GM19240 (cell line): Measurements from ENCODE around the gene SPTSSA.
A peak's percentile ranks its signal among the peaks of the same experiment; 100 is the strongest.

Experiments
- DNase-seq: peaks from one replicate; pipeline ENCODE4 v3.0.0; 2011; ENCODE audit warnings: low spot score; ENCODE audit not compliant: insufficient read length

SPTSSA gene

DNA sequence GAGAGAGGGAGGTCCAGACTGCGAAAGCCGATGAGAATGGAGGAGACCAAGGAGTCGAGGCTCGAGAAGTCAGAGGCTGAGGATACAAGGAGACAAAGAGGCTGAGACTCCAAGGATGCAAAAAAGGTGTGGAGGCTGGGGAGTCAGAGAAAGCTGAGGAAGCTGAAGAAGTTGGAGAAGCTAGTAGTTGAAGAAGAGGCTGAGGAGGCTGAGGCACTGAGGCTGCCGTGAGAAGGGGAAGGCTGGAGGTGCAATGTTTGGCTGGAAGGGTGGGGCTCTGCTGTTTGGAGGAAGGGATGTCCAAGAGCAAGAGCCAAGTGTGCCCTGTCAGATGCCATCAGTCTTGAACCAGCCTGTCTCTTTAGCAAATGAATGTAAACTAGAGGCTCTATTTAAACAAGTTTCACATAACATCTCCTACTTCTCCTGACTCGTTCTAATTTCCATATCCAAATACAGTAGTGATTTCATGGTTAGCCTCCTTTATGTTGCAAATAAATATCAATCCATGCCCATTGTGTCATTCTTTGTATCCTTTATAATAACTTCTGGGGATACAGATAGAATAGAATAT lies 10.8 kb upstream of the SPTSSA start:
- no peak for DNase-seq

- DNase-seq, result no peak
These were observed 8.3 kb upstream of the SPTSSA start for GRCh38 chr14:34470319-34470718.

- DNase-seq, result no peak
These were observed 4.7 kb upstream of the SPTSSA start for GRCh38 chr14:34466691-34467090.

DNA sequence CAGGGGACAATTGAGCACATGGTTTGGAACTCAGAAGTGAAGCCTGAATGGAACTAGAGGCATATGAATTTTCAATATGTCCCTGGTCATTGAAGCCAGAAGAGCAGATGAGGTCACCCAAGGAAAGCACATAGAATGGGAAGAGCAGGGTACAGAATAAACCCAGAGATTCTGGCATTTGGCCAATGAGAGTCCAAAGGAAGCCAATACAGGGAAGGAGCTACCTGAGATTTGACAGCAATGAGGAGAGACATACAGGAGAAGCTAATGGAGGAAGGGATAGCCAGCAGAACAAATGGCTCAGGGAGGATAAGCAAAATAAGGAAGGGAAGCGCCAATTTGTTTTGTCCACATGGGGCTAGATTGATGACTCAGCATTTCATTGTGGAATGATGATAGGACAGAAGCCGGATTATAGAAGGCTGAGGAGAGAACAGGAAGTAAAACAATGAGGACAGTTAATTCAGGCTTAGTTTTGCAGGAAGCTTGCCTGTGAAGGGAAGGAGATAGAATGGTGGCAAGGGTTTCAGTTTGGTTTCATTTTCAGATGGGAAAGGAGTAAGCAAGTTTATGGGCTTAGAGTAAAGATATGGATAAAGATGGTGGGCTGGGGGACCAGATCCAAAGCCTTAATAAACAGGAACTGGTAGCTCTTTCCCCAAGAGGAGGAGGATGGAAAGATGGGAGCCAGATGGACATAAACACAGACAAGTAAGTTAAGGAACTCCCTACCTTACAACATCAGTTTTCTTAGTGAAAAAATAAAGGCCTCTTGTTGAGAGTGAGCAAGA lies 3.2 kb upstream of the SPTSSA start:
- DNase-seq, result no peak

DNA sequence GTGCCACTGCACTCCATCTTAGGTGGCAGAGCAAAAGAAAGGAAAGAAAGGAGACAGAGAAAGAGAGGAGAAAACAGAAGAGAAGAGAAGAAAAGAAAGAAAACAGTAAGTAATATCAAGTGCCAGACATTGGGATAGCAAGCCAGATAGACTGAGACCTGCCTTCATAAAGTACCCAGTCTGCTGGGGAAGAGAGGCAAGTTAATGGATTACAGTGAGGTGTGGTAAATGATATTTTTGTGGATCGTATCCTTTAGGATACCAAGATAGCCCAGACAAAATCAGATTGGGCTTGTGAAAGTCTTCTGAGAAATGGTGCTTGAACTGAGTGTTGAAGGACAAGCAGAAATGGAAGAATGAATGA lies 1.5 kb upstream of the SPTSSA start:
- DNase-seq, result no peak

DNA sequence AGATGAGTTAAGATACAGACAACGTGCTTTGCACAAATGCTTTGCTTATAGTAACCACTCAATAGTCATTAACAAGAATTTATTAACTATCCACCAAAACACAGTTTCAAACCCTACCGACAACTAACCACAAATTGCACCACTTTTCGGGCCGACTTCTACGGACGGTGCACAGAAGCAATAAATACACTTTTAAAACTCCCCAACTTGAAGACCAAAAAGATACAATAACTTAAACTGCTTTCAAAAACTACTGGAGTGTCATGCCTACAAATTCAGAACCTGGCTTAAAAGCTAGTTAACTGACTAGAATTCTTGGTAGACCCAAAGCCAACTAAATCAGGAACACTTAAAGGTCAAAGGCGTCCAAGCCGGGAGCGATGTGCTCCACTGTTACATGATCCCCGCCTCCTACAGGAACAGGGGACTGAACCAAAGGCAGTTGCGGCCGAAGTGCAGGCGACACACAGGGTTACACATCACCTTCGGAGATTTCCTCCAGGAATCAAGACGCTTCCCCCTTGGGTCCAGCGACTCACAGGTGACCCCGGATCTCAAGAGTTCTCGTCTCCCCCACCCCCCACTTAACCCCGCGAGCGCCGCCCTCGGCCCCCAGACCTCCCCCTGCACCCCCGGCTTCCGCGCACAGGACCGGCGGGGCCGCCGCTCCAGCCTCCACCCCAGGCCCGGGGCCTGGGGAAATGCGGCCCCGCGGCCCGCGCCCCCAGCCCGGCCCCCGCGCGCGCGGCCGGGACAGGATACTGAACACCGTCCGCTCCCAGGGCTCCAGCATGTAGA lies 507 bp downstream of the SPTSSA start:
- peak; percentile 35 for DNase-seq

- DNase-seq, result no peak
These were observed 1.2 kb downstream of the SPTSSA start for GRCh38 chr14:34460841-34461240.

GRCh38 chr14:34460295-34460694 lies 1.7 kb downstream of the SPTSSA start:
- no peak for DNase-seq

DNA sequence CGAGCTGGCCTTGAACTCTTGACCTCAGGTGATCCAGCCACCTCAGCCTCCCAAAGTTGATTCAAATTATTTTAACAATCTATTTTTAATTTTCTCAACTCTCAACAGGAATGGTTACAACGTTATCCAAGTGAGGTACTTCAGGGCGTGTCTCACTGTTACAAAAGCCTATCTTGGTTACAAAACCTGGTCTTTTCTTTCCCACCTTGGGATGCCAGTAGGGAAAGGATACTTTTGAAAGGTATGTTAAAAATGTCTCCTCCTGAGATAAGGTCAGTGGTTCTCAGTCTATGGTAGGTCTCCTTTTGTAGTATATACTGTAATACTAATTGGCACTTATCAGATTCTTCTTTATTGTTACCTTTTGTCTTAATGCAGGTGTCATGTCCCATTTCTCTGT lies 4.9 kb downstream of the SPTSSA start:
- no peak for DNase-seq

- no peak for DNase-seq
These were observed 8.8 kb downstream of the SPTSSA start for GRCh38 chr14:34453226-34453625.

DNA sequence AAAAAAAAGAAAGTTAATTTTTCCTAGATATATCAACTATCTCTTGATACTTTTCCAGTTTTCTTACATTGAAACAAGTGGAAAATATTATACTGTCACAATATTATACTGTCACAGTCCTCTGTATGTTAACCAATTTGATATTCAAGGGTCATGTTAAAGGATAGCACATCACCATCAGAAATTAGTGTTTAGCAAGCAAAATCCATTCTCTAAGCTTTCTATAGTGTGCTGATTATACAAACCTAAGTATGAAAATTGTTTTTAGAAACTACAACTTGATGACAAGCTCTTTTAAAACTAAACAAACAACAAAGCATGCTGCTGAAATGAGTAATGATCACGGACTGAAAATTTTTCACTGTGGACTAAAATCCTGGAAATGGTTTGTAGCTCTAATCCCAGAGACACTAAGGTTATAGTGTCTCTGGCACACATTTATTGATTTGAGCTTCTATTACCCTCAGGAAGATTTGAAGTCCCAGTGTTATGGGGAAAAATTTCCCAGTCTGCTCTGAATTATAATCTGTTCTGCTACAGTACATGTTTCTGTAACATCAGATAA lies 9.7 kb downstream of the SPTSSA start:
- DNase-seq, result no peak

DNA sequence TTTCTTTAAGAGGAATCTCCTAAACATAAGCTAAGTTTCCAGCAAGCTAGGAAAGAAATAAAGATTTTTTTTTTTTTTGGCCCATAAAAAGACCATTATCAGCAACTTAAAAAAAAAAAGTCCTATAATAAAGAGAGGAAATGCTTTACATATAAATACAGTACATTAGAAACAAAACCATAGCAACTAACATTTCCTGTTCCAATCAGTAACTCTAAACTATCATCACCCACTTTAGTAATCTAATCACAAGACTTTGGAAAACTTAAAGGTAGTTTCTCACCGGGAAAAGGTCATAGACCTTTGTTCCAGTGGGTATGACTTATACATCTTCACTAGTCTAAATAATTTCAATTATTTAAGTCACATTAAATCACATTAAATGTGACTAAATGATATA lies 11.1 kb downstream of the SPTSSA start:
- DNase-seq, result no peak

- DNase-seq, result no peak
These were observed 11.5 kb downstream of the SPTSSA start for GRCh38 chr14:34450542-34450915.

- DNase-seq, result no peak
These were observed 12.1 kb downstream of the SPTSSA start for GRCh38 chr14:34449819-34450541.

- no peak for DNase-seq
These were observed 22.9 kb downstream of the SPTSSA start for GRCh38 chr14:34439090-34439489.

- no peak for DNase-seq
These were observed 23.6 kb downstream of the SPTSSA start for GRCh38 chr14:34438438-34438837.

DNA sequence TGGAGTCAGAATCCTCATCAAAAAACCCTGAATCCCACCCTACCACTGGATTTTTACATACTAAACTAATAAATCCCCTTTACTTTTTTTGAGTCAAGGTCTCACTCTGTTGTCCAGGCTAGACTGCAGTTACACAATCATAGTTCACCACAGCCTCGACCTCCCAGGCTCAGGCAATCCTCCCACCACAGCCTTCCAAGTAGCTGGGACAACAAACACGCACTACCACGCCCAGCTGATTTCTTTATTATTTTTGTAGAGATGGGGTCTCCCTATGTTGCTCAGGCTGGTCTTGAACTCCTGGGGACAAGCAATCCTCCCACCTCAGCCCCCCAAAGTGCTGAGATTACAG lies 24.3 kb downstream of the SPTSSA start:
- no peak for DNase-seq

DNA sequence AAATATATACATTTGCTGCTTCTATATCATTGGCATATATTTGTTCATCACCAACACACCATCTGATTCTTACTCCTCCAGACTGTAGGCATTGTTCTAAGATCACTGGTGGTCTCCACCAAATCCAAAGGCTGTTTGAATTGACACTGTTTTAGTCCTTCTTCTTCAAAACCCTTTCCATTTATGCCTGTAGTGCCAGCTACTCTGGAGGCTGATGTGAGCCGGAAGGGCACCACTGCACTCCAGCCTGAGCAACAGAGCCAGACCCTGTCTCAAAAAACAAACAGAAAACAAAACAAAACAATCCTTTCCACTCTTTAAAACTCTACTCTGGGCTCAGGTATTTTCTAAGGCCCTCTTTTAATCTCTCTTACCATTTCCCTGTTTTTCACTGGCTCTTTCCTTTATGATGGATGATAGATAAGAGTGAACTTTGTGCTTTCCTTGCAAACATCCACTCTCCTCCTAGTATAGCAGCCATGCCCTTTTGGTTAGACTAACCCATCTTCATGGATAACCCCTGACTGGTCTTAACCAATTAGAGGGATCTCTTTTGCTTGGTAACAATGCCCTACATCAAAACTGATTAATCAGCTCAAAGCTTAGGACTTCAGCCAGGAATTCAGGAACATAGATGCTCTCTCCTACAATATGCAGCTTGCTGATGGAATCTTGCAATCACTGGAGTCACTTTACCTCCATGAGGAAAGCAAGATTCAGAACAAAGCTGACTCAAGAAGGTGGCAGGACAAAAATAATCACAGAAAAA lies 24.9 kb downstream of the SPTSSA start:
- no peak for DNase-seq

GRCh38 chr14:34436118-34436905 lies 25.7 kb downstream of the SPTSSA start:
- DNase-seq, result no peak

DNA sequence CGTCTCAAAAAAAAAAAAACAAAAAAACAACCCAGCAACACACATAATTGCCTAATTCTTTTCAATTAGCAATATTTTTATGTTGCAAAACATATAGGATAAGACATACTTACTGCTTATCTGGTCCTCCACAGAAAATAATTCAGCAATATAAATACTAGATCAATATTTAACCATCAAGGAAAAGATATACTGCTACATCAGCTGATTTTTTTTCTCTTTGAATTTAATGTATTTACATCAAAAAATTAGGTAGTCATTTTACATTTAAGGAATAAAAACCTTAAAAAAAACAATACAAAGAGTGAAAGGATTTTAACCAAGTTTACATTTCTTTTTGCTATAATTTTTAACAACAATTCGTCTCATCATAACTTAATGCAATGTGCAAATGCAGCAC lies 28.1 kb downstream of the SPTSSA start:
- no peak for DNase-seq
